SK-N-SH (cell line): ENCODE measurements around the gene BIRC6.

Experiments used
- CHD2 ChIP-seq: fragments of 150-350 bp; IDR thresholded peaks from 2 replicates; pipeline ENCODE4 v1.6.1; 2018; ENCODE audit warnings: low read length; ENCODE audit not compliant: partially characterized antibody
- CTCF ChIP-seq: fragments of 200-600 bp; sonication (generic); IDR thresholded peaks from 2 replicates; pipeline ENCODE4 v1.6.1; 2017; ENCODE audit warnings: antibody characterized with exemption, mild to moderate bottlenecking, moderate library complexity
- ELF1 ChIP-seq: IDR thresholded peaks from 2 replicates; pipeline ENCODE4 v1.4.0; 2012
- EP300 ChIP-seq, 2 experiments: IDR thresholded peaks; 2 replicates each; pipeline versions ENCODE4 v1.4.0 to v1.6.1; 2012; ENCODE audit warnings: borderline replicate concordance in 1 of 2, low read depth in 1 of 2, low read length in 1 of 2
- EZH2phosphoT487 ChIP-seq: fragments of 200-600 bp; sonication (generic); IDR thresholded peaks from 2 replicates; pipeline ENCODE4 v1.6.1; 2017; ENCODE audit warnings: low read depth, mixed run types, mild to moderate bottlenecking, antibody characterized with exemption, moderate library complexity, borderline replicate concordance
- FOXM1 ChIP-seq: IDR thresholded peaks from 2 replicates; pipeline ENCODE4 v1.4.0; 2012; ENCODE audit warnings: low read depth, mild to moderate bottlenecking
- MXI1 ChIP-seq: IDR thresholded peaks from 2 replicates; pipeline ENCODE4 v1.6.1; 2012; ENCODE audit warnings: mild to moderate bottlenecking, low read depth, low read length, improper control_type of control experiment
- POLR2AphosphoS5 ChIP-seq: IDR thresholded peaks from 2 replicates; pipeline ENCODE4 v1.6.1; 2012; ENCODE audit warnings: low read depth, low read length
- REST ChIP-seq: IDR thresholded peaks from 2 replicates; pipeline ENCODE4 v1.6.1; 2012; ENCODE audit warnings: mild to moderate bottlenecking, low read depth, low read length, moderate library complexity
- TEAD4 ChIP-seq: IDR thresholded peaks from 2 replicates; pipeline ENCODE4 v1.4.0; 2012; ENCODE audit warnings: mild to moderate bottlenecking, borderline replicate concordance; ENCODE audit not compliant: insufficient read depth

- TF ChIP-seq EZH2phosphoT487 (no peak), ELF1 (no peak), CTCF (no peak), FOXM1 (no peak), CHD2 (no peak), REST (no peak), EP300 (IDR thresholded peaks at IDR 0.05; ENCODE audit: borderline replicate concordance in 1 of 2, low read depth in 1 of 2, low read length in 1 of 2) (no peak), POLR2AphosphoS5 (no peak), TEAD4 (no peak), MXI1 (no peak)
Observed at GRCh38 chr2:32624812-32625211, 268.0 kb downstream of the BIRC6 start.
